CD4-positive, alpha-beta T cell treated with Interleukin-6 for 4 hours (primary cell): Measurements from ENCODE around the gene NR6A1.

Experiments
- DNase-seq: peaks from one replicate; pipeline ENCODE4 v3.0.0-alpha.2; 2020; ENCODE audit warnings: mixed read lengths

The NR6A1 gene

DNA sequence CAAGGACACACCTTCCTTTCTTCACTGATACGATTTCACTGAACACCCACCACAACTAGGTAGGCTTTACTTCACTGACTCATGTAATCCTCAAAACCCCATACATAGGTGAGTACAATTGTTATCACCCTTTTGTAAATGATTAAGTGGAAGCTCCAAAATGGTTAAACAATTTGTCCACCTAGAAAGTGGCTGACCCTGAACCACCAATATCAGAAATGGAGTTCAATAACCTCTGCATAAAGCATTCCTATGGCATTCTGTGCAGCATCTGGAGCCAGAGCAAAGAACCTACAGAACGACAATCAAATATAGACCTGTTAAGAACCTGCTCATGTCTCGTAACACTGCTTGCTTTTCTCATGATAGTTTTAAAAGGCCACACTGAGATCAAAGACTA, 213.2 kb downstream of the NR6A1 start:
- no peak for DNase-seq

GRCh38 chr9:124555043-124555442, 216.1 kb downstream of the NR6A1 start:
- no peak for DNase-seq

DNA sequence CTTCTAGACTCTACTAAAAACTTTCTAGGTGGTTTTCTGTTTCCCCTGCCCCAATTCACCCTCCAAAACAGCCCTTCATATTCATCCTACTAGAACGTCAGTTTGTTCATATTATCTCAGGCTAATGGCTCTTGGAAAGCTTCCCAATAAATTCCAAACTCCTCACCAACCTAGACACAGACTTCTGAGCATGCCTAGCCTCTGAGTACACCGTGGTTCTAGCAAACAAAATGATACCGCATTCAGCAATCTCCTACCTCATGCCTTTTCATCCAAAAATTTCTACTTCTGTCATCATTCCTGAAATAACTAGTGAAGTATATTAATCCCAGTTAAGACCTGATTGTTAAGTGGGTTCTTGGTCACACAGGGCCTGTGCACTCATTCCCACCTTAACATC, 217.4 kb downstream of the NR6A1 start:
- no peak for DNase-seq

GRCh38 chr9:124552273-124552605, 218.9 kb downstream of the NR6A1 start:
- DNase-seq, result no peak

DNA sequence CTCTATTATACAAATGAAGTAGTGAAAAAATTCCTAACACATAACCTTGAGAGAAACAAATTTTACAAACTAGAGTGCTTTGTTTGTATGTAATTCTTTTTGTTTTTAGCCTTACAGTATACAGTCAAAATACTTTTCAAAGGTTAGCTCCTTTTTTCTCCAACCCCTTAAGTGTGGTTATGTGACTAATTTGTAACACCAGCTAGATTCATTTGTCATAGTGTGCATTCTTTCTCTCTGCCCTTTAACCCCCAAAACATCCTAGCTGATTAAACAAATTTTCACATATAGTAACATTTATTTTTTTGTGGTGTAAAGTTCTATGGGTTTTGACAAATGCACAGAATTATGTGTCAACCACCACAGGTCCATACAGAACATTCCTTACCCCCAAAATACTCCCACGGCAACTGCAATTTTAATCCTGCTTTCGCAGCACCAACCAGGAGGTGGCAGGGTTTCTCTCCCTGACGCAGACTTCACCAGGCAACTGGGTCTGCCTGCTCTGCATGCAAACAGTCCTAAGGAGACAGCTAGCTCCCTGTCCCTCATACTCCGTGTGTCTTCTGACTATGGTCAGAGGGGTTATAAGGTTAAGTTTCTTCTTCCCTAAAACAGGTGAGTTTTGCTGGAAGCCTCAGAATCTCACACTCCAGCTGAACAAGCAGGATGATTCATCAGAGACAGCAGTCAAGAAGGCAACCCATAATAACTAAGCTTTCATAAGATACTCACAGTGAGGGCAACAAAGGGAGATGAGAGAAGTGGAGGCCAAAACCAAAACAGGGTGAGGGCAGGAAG, 219.4 kb downstream of the NR6A1 start:
- DNase-seq, result peak; percentile 28

DNA sequence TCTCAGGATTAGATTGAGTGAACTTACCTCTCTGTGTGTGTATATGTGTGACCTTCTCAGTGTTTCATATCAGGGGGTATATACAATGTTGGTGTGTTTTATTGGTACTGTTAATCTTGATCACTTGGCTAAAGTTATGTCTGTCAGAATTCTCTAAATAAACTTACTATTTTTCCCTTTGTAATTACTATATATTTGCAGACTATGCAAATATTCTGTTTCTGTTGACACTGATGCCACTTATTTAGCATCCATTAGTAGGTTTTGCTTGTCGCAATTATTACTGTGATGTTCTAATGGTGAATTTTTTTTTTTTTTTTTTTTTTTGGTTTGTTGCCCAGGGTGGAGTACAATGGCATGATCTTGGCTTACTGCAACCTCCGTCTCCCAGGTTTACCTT, 221.0 kb downstream of the NR6A1 start:
- no peak for DNase-seq

GRCh38 chr9:124549016-124549415, 222.1 kb downstream of the NR6A1 start:
- DNase-seq, result no peak

DNA sequence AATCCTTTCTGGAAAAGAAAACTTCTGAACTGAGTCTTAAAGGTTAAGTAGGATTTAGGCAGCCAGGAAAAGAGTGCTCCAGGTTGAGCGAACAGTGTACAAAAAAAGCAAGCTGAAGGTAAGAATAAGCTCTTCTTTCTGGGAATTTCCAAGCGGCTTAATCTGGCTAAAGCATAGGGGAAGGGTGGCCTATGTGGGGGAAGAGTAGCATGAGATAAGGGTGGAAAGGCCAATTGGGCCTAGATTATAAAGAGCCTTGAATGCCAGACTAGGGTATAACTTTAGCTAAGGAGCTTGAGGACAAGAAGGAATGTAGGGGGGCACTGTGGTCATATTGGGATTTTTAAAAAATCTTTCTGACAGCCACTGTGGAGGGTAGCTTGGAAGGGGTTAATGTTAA, 226.6 kb downstream of the NR6A1 start:
- DNase-seq, result no peak

DNA sequence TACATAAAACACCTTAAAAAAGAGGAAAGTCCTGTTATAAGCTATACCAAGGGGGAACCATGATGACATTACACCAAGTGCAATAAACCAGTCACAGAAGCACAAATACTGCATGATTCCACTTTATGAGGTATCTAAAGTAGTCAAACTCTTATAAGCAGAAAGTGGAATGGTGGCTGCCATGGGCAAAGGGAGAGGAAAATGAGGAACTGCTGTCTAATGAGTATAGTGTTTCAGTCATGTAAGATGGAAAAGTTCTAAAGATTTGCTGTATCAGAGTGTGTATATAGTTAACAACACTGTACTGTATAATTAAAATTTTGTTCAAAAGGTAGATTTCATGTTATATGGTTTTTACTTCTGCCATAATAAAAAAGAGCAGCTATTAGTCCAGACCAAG, 229.3 kb downstream of the NR6A1 start:
- no peak for DNase-seq

- no peak for DNase-seq
Observed at GRCh38 chr9:124537926-124538325, 233.2 kb downstream of the NR6A1 start.

DNA sequence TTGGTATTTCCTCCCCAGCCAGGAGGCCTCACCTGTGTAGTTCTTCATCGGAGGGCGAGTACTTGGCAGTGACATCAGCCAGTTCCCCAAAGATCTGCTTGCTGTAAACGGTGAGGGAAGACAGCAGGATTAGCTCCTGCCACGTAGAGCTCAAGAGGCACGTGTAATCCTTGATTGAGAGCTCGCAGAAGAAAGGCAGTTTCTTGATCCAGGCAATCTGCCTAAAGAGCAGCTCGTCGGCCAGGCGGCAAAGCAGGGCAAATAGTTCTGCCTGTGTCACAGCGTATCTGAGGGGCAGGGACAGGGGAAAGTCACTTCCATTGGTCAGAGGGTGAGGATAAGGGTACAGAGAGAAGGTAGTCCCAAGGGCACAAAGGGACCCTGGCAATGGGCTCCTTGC, 235.3 kb downstream of the NR6A1 start:
- no peak for DNase-seq

- no peak for DNase-seq
Observed at GRCh38 chr9:124532897-124533296, 238.2 kb downstream of the NR6A1 start.

- no peak for DNase-seq
Observed at GRCh38 chr9:124531115-124531514, 240.0 kb downstream of the NR6A1 start.

- DNase-seq, result no peak
Observed at GRCh38 chr9:124530246-124530645, 240.9 kb downstream of the NR6A1 start.

- no peak for DNase-seq
Observed at GRCh38 chr9:124527781-124528180, 243.3 kb downstream of the NR6A1 start.

DNA sequence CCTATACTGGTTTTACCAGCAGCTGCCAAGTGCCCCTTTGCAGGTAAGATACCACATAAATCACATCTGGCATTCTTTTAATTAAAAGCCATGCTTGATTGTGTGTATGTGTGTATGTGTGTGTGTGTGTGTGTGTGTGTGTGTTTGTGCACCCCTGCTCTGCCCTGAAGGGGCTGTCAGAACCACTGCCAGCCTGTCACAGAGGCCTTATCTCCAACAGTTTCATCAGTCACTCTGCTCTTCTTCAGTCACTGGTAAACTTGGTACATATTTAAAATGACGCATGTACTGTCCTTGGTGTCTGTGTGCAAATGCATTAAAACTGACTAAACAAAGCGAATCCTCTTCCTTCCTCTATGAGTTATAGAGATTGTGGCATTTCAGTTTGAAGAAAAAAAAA, 244.9 kb downstream of the NR6A1 start:
- no peak for DNase-seq

- DNase-seq, result no peak
Observed at GRCh38 chr9:124522121-124523098, 248.7 kb downstream of the NR6A1 start.

GRCh38 chr9:124521142-124521541, 250.0 kb downstream of the NR6A1 start:
- no peak for DNase-seq

DNA sequence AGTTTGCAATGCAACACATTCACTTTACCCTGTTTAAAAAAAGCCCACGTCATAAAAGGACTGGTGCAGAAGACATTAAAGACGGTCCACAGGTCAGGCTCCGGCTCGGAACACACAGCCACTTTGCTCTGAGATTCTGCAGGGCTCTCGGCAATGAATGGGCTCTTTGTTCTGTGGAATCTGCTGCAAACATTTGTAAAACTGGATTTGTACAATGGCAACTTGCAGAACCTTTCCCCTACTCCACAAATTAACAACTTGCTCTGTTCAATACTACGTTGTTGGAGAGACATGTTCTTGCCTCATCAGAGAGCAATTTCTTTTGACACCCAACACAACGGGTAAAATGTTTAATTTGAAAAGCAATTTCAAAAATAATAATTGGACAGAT, 250.9 kb downstream of the NR6A1 start:
- no peak for DNase-seq

GRCh38 chr9:124518116-124518515, 253.0 kb downstream of the NR6A1 start:
- no peak for DNase-seq

DNA sequence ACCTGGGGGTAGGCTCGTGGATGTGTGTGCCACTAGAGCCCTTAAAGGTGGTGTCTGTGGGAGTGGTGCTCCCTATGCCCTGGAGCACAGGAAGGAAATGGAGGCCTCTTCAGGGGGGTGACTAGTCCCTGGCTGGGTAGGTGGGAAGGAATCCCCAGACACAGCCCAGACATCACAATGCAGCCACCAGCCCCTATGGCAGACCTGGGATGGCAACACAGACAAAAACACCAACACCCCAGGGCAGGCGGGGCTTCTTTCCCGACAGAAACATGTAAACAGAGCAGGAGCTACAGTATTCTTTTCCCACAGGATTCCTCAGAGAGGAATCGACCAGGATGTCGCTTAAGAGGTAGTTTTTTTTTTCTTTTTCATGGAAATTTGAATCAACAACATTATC, 253.5 kb downstream of the NR6A1 start:
- no peak for DNase-seq

DNA sequence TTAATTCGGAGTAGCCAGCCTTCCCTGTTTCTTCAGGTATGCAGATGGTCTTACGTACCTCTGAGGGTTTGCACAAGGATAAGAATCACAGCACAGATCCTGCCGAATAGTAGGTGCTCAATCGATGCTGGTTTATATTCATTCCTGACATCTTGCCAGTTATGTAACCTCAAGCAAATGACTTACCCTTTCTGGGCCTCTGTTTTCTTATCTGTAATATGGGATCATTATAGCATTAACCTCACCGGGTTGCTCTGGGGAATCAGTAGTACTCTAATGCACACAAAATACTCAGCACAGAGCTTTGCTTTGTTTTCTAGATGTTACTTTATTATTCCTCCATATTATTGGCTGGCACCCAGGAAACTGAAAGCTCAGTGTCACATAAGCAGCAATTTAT, 256.2 kb downstream of the NR6A1 start:
- DNase-seq, result no peak

GRCh38 chr9:124514125-124514524, 257.0 kb downstream of the NR6A1 start:
- DNase-seq, result no peak

- DNase-seq, result no peak
Observed at GRCh38 chr9:124513376-124513994, 257.6 kb downstream of the NR6A1 start.
